Loucy (cell line): ENCODE data around the gene EFCAB9.

Experiments
- H2AFZ ChIP-seq: fragments of 200-600 bp; sonication (generic); 2 replicates; pipeline ENCODE4 v1.6.0; 2016; ENCODE audit warnings: antibody characterized with exemption, mild to moderate bottlenecking, low read length, moderate library complexity
- H3F3A ChIP-seq: fragments of 200-600 bp; 2 replicates; pipeline ENCODE4 v1.6.0; 2016; ENCODE audit warnings: antibody characterized with exemption, low read depth, mild to moderate bottlenecking
- H3K27me3 ChIP-seq: fragments of 200-600 bp; sonication (generic); 2 replicates; pipeline ENCODE4 v1.6.1; 2014; ENCODE audit warnings: low read length, mild to moderate bottlenecking; ENCODE audit not compliant: insufficient read depth, poor library complexity, severe bottlenecking
- H3K36me3 ChIP-seq: fragments of 200-600 bp; sonication (generic); 2 replicates; pipeline ENCODE4 v1.6.1; 2016; ENCODE audit warnings: low read length; ENCODE audit not compliant: insufficient read depth
- H3K4me1 ChIP-seq: fragments of 200-600 bp; sonication (generic); 2 replicates; pipeline ENCODE4 v1.5.1; 2014; ENCODE audit warnings: low read length, mild to moderate bottlenecking; ENCODE audit not compliant: insufficient read depth, poor library complexity, severe bottlenecking
- H3K4me2 ChIP-seq: fragments of 200-600 bp; sonication (generic); 2 replicates; pipeline ENCODE4 v1.6.0; 2014; ENCODE audit warnings: antibody characterized with exemption, low read length, low read depth, mild to moderate bottlenecking; ENCODE audit not compliant: poor library complexity, severe bottlenecking
- H3K4me3 ChIP-seq: fragments of 200-600 bp; sonication (generic); 2 replicates; pipeline ENCODE4 v1.5.1; 2014; ENCODE audit warnings: low read length, mild to moderate bottlenecking, mixed read lengths; ENCODE audit not compliant: poor library complexity, severe bottlenecking
- H3K79me2 ChIP-seq: fragments of 200-600 bp; sonication (generic); 2 replicates; pipeline ENCODE4 v1.6.1; 2014; ENCODE audit warnings: low read length; ENCODE audit not compliant: insufficient read depth
- H3K9ac ChIP-seq: fragments of 200-600 bp; sonication (generic); 2 replicates; pipeline ENCODE4 v1.6.0; 2014; ENCODE audit warnings: mild to moderate bottlenecking, low read depth, low read length, moderate library complexity; ENCODE audit not compliant: poor library complexity, severe bottlenecking
- H3K9me2 ChIP-seq: fragments of 200-600 bp; sonication (generic); replicated peaks from 2 replicates; pipeline ENCODE4 v1.6.1; 2016; ENCODE audit warnings: low read depth, low read length, mixed read lengths
- H3K9me3 ChIP-seq: fragments of 200-600 bp; sonication (generic); 2 replicates; pipeline ENCODE4 v1.6.1; 2014; ENCODE audit warnings: mild to moderate bottlenecking, antibody characterized with exemption, low read length, low read depth; ENCODE audit not compliant: insufficient read depth
- H4K20me1 ChIP-seq: fragments of 200-600 bp; sonication (generic); 2 replicates; pipeline ENCODE4 v1.6.0; 2014; ENCODE audit warnings: antibody characterized with exemption, low read length, mild to moderate bottlenecking; ENCODE audit not compliant: insufficient read depth, poor library complexity, severe bottlenecking
- CTCF ChIP-seq: fragments of 200-600 bp; sonication (generic); conservative IDR thresholded peaks from 2 replicates; pipeline ENCODE4 v1.5.1; 2014; ENCODE audit warnings: mild to moderate bottlenecking, antibody characterized with exemption, low read length
- EZH2phosphoT487 ChIP-seq: fragments of 200-600 bp; IDR thresholded peaks from 2 replicates; pipeline ENCODE4 v1.6.1; 2018; ENCODE audit warnings: antibody characterized with exemption, mild to moderate bottlenecking, moderate library complexity, borderline replicate concordance

The EFCAB9 gene

GRCh38 chr5:172145870-172146747, 47.9 kb upstream of the EFCAB9 start:
- Histone ChIP-seq H3K4me3 (no peak overlapping the region), H3K79me2 (peaks cover 77% of the 10 kb centered on the region; the same call in 1 of the 2 replicates), H3K9me2 (no peaks in the 10 kb centered on the region), H2AFZ (no peak overlapping the region), H3K27me3 (no peaks in the 10 kb centered on the region), H3F3A (no peaks in the 10 kb centered on the region), H4K20me1 (peaks cover 8% of the 10 kb centered on the region), H3K9me3 (no peaks in the 10 kb centered on the region), H3K4me2 (no peak overlapping the region), H3K9ac (no peak overlapping the region), H3K4me1 (no peaks in the 10 kb centered on the region), H3K36me3 (peaks cover 33% of the 10 kb centered on the region; the same call in 1 of the 2 replicates)
- TF ChIP-seq CTCF = no peak
- no peak for TF ChIP-seq EZH2phosphoT487

GRCh38 chr5:172146748-172147092, 47.3 kb upstream of the EFCAB9 start:
- Histone ChIP-seq H3K9ac (no peak overlapping the region), H3K4me3 (no peak overlapping the region), H3K36me3 (peaks cover 35% of the 10 kb centered on the region; the same call in 1 of the 2 replicates), H3K27me3 (no peaks in the 10 kb centered on the region), H3K4me2 (no peak overlapping the region), H3K4me1 (no peaks in the 10 kb centered on the region), H3F3A (no peaks in the 10 kb centered on the region), H3K9me3 (no peaks in the 10 kb centered on the region), H3K79me2 (peaks cover 75% of the 10 kb centered on the region; the same call in 1 of the 2 replicates), H2AFZ (no peak overlapping the region), H4K20me1 (peaks cover 8% of the 10 kb centered on the region), H3K9me2 (no peaks in the 10 kb centered on the region)
- TF ChIP-seq EZH2phosphoT487 (no peak), CTCF (no peak)

- no peak for TF ChIP-seq EZH2phosphoT487
- TF ChIP-seq CTCF = no peak
- peaks cover 46% of the 10 kb centered on the region; the same call in 1 of the 2 replicates for H3K36me3 ChIP-seq
- no peak overlapping the region for H2AFZ ChIP-seq
- H3K27me3 ChIP-seq = no peaks in the 10 kb centered on the region
- H3K4me2 ChIP-seq = no peak overlapping the region
- H3K79me2 ChIP-seq = peaks cover 71% of the 10 kb centered on the region; the same call in 1 of the 2 replicates
- H4K20me1 ChIP-seq = peaks cover 11% of the 10 kb centered on the region
- no peaks in the 10 kb centered on the region for H3K9me3 ChIP-seq
- H3K9ac ChIP-seq = no peak overlapping the region
- no peak overlapping the region for H3K4me3 ChIP-seq
- no peaks in the 10 kb centered on the region for H3K4me1 ChIP-seq
- no peaks in the 10 kb centered on the region for H3F3A ChIP-seq
- no peaks in the 10 kb centered on the region for H3K9me2 ChIP-seq
Observed at GRCh38 chr5:172147857-172148256, 46.1 kb upstream of the EFCAB9 start.
